Hepatocyte (in vitro differentiated cells): Measurements from ENCODE around the gene COL4A1.

Experiments used
- EZH2 ChIP-seq: fragments of 200-600 bp; sonication (generic); IDR thresholded peaks from 2 replicates; pipeline ENCODE4 v1.6.1; 2016; ENCODE audit warnings: antibody characterized with exemption, mild to moderate bottlenecking, borderline replicate concordance
- TF ChIP-seq, protein P1 (sequence below): fragments of 200-600 bp; sonication (generic); IDR thresholded peaks from 2 replicates; pipeline ENCODE4 v1.5.1; 2016; ENCODE audit warnings: antibody characterized with exemption, mild to moderate bottlenecking; ENCODE audit not compliant: poor library complexity

DNA sequence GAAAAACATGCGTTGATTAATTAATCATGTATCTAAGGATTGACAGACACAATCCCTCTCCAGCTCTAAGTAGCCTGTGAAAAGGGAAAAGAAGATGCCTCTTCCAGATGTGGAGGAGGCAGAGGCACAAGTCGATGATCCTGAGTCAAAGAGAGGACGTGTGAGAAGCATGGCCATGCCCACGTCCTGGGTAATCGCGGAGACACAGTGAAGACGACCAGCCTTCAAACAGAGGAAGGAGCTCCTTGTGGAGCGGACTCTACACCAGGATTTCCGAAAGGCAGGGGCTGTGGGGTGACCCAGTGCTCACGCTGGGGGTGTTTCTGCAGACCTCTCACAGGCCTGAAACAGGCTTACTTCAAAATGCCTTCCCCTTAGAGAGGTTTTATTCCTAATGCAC is 70.5 kb downstream of the COL4A1 start:
- no peak for TF ChIP-seq EZH2
- TF ChIP-seq, protein P1, sequence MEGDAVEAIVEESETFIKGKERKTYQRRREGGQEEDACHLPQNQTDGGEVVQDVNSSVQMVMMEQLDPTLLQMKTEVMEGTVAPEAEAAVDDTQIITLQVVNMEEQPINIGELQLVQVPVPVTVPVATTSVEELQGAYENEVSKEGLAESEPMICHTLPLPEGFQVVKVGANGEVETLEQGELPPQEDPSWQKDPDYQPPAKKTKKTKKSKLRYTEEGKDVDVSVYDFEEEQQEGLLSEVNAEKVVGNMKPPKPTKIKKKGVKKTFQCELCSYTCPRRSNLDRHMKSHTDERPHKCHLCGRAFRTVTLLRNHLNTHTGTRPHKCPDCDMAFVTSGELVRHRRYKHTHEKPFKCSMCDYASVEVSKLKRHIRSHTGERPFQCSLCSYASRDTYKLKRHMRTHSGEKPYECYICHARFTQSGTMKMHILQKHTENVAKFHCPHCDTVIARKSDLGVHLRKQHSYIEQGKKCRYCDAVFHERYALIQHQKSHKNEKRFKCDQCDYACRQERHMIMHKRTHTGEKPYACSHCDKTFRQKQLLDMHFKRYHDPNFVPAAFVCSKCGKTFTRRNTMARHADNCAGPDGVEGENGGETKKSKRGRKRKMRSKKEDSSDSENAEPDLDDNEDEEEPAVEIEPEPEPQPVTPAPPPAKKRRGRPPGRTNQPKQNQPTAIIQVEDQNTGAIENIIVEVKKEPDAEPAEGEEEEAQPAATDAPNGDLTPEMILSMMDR = no peak
